GM08714 (cell line): Measurements from ENCODE around the gene LIME1.

Source experiments
- H3K4me3 ChIP-seq: fragments of 200-500 bp; sonication (Bioruptor generic); 2 replicates; pipeline ENCODE4 v1.5.1; 2014; ENCODE audit warnings: mild to moderate bottlenecking, low read length, inconsistent platforms
- ZNF274 ChIP-seq: IDR thresholded peaks from 2 replicates; pipeline ENCODE4 v1.6.1; 2012; ENCODE audit warnings: mild to moderate bottlenecking, low read depth, low read length

LIME1 gene

GRCh38 chr20:63751471-63752271, 15.2 kb downstream of the LIME1 start:
- no peak for TF ChIP-seq ZNF274
- no peak overlapping the region for H3K4me3 ChIP-seq

DNA sequence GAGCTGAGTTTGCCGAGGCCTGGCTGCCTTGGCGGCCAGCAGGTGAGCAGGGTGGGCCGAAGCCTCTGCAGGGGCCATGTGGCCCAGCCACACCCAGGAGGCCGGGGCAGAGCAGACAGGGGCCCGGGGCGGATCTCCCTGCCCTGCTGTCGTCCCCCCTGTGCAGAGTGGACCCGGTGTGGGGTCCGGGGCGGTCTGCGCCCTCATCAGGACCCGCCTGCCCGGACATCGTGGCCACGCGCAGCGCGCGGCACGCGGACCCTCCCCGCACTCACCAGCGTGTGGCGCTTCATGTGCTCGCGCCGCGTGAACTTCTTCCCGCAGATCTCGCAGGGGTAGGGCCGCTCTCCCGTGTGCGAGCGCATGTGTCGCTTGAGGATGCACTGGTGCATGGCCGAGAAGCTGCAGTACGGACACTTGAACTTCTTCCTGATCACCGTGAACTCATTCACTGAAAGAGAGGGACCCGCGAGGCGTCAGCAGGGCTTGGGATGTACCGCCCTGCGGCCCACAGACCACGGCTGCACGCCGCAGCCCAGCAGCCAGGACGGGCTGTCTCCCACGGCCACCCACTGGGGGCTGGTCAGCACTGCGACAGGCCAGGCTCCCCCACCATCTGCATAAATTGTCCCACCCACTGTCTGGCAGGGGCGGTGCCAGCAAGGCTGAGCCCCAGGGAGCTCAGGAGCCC, 16.1 kb downstream of the LIME1 start:
- H3K4me3 ChIP-seq, result no peak overlapping the region
- TF ChIP-seq ZNF274, result no peak

- H3K4me3 ChIP-seq, result no peak overlapping the region
- no peak for TF ChIP-seq ZNF274
Observed at GRCh38 chr20:63753381-63753780, 16.9 kb downstream of the LIME1 start.

- no peak for TF ChIP-seq ZNF274
Observed at GRCh38 chr20:63754008-63754407, 17.5 kb downstream of the LIME1 start.

GRCh38 chr20:63755933-63756647, 19.6 kb downstream of the LIME1 start:
- no peak overlapping the region for H3K4me3 ChIP-seq
- no peak for TF ChIP-seq ZNF274

More at GRCh38 chr20:63754008-63754407, 17.5 kb downstream of the LIME1 start:
- no peak overlapping the region for H3K4me3 ChIP-seq

GRCh38 chr20:63756648-63756991, 20.2 kb downstream of the LIME1 start:
- H3K4me3 ChIP-seq, result no peak overlapping the region
- TF ChIP-seq ZNF274, result no peak

GRCh38 chr20:63758152-63758551, 21.7 kb downstream of the LIME1 start:
- no peak for TF ChIP-seq ZNF274
- H3K4me3 ChIP-seq, result no peak overlapping the region

DNA sequence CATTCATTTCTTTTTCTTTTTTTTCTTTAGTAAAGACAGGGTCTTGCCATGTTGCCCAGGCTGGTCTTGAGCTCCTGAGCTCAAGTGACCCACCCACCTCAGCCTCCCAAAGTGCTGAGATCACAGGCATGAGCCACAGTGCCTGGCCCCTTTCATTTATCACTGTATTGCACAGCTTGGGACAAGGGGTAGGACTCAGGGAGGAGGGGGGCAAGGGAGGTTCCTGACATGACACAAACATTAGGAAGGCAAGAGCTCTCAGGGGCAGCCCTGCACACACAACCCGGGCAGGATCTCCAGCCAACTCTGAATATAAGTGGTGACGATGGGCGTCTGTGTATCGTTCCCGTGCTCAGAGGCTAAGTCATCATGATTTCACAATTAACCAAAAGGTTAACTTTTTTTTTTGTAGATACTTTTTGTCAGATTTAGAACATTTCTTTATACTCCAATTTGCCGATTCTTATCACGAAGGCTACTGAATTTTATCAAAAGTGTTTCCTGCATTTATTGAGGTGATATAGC, 23.0 kb downstream of the LIME1 start:
- TF ChIP-seq ZNF274, result no peak

DNA sequence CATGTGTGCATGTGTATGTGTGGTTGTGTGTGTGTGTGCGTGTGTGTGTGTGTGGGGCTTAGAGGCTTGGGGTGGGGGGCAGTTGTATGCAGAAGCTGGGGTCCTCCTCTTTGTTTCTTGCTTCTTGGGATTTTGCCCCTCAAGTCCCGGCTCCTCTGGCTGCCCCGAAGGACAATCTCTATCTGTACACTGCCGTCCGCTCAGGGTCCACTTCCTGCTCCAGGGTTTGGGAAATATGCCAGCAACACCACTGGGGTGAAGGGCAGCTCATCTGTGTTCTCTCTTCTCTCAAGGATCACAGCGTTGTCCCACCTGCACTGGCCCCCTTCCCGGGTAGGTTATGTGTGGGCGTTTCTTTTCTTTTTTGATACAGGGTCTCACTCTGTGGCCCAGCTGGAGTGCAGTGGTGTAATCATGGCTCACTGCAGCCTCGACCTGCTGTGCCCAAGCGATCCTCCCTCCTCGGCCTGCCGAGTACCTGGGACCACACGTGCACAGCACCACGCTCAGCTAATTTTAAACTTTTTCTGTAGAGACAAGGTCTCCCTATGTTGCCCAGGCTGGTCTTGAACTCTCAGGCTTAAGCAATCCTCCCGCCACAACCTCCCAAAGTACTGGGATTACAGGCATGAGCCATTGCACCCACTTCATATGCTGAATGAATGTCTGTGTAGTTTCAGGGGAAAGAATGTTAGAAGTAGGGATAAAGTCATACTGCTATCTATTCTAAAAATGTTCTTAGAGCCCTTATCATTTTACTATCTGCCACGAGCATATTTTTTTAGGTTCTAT, 28.8 kb downstream of the LIME1 start:
- TF ChIP-seq ZNF274, result no peak

More for the DNA sequence above, 23.0 kb downstream of the LIME1 start:
- H3K4me3 ChIP-seq, result no peak overlapping the region

GRCh38 chr20:63765902-63766301, 29.4 kb downstream of the LIME1 start:
- no peak overlapping the region for H3K4me3 ChIP-seq
- no peak for TF ChIP-seq ZNF274

More for the DNA sequence above, 28.8 kb downstream of the LIME1 start:
- H3K4me3 ChIP-seq, result no peak overlapping the region

DNA sequence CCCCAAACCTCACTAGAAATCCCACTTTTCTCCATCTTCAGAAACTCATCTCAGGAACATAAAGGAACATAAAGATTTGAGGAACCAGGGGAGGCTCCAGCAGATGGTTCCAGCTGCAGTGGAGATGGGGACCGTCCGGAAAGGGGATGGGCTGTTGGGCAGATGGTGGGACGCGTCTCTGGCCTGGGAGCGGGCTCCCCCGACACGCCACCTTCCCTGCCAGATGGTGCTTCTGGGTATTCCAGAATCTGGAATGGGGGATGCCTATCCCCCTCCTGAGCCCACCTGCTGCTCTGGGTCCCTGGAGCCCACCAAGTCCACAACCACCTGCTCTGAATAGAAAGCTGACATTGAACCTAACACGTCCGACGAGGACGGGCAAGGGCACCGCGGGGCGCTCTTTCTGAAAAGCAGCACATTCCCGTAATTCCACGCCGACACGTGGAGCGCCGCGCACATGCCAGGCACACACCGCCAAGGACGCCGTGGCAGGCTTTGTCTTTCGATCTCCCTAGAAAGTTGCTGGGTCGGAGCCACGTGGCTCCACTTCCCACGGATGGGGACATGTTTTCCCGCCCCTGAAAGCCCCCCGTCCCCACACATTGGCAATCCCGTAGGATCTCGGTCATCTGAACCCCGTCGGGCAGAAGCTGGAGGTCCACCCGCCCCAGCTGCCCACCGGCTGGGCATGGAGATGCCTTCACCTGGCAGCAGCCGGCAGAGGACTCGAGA, 30.4 kb downstream of the LIME1 start:
- no peak overlapping the region for H3K4me3 ChIP-seq
- no peak for TF ChIP-seq ZNF274

GRCh38 chr20:63767456-63767855, 31.0 kb downstream of the LIME1 start:
- H3K4me3 ChIP-seq, result no peak overlapping the region
- no peak for TF ChIP-seq ZNF274

- TF ChIP-seq ZNF274, result no peak
- H3K4me3 ChIP-seq, result no peak overlapping the region
Observed at GRCh38 chr20:63767886-63768285, 31.4 kb downstream of the LIME1 start.
